Measurements from ENCODE around the gene SUSD3.

SUSD3 gene

GRCh38 chr9:93127395-93127911 is 69.0 kb downstream of the SUSD3 start:
- DNase-seq = peak; percentile 68

GRCh38 chr9:93128011-93128714 is 69.7 kb downstream of the SUSD3 start:
- DNase-seq = no peak

- no peak for DNase-seq
Observed at GRCh38 chr9:93128715-93129224, 70.3 kb downstream of the SUSD3 start.

GRCh38 chr9:93129286-93129685 is 70.8 kb downstream of the SUSD3 start:
- DNase-seq = no peak

GRCh38 chr9:93129691-93130500 is 71.4 kb downstream of the SUSD3 start:
- DNase-seq = no peak

GRCh38 chr9:93130861-93131481 is 72.5 kb downstream of the SUSD3 start:
- DNase-seq = peak; percentile 63

- DNase-seq = no peak
Observed at GRCh38 chr9:93131599-93132286, 73.2 kb downstream of the SUSD3 start.

- no peak for DNase-seq
Observed at GRCh38 chr9:93132287-93132927, 73.9 kb downstream of the SUSD3 start.

- DNase-seq = no peak
Observed at GRCh38 chr9:93132946-93133680, 74.6 kb downstream of the SUSD3 start.

GRCh38 chr9:93133681-93134014 is 75.1 kb downstream of the SUSD3 start:
- peak; percentile 86 for DNase-seq

- peak; percentile 87 for DNase-seq
Observed at GRCh38 chr9:93134015-93134739, 75.7 kb downstream of the SUSD3 start, which contains the start of gene NINJ1. Gene NINJ1 (minus strand): TSS chr9:93134251. CDS start chr9:93134217, 34 bp downstream.

All from right hindlimb (tissue), 1 donor.